HG03575 (cell line): ENCODE results near the gene NUP37.
"Not testable (repeated sequence)": the region's sequence is repeated elsewhere in the genome, so short reads cannot be mapped to it uniquely, and the experiment has no call there.

Source experiments
- ATAC-seq: cut with Tn5 transposase; IDR thresholded peaks from one replicate; pipeline ENCODE4 v1.9.1; 2021; ENCODE audit not compliant: unreplicated experiment, insufficient number of reproducible peaks, low FRiP score; ENCODE audit errors: extremely low read depth

NUP37 gene

GRCh38 chr12:102096855-102097254 lies 23.1 kb downstream of the NUP37 start:
- no peak for ATAC-seq

GRCh38 chr12:102095677-102096263 lies 24.1 kb downstream of the NUP37 start:
- no peak for ATAC-seq

GRCh38 chr12:102093319-102093718 lies 26.6 kb downstream of the NUP37 start:
- no peak for ATAC-seq

- not testable (repeated sequence) for ATAC-seq
Measured at GRCh38 chr12:102089228-102089835, 30.6 kb downstream of the NUP37 start.

GRCh38 chr12:102080842-102081241 lies 39.1 kb downstream of the NUP37 start:
- ATAC-seq: no peak

GRCh38 chr12:102072092-102072491 lies 47.8 kb downstream of the NUP37 start:
- not testable (repeated sequence) for ATAC-seq

- no peak for ATAC-seq
Measured at GRCh38 chr12:102069707-102070106, 50.2 kb downstream of the NUP37 start.

GRCh38 chr12:102067574-102068258 lies 52.2 kb downstream of the NUP37 start:
- no peak for ATAC-seq

- ATAC-seq: no peak
Measured at GRCh38 chr12:102064476-102064875, 55.4 kb downstream of the NUP37 start.

- ATAC-seq: no peak
Measured at GRCh38 chr12:102063069-102063468, 56.8 kb downstream of the NUP37 start.

- no peak for ATAC-seq
Measured at GRCh38 chr12:102062419-102062806, 57.5 kb downstream of the NUP37 start.

- ATAC-seq: peak; percentile 75
Measured at GRCh38 chr12:102061560-102062418, 58.1 kb downstream of the NUP37 start, which contains the start of gene WASHC3. Gene WASHC3, minus strand, starts transcription at chr12:102061991. Its CDS starts 29 bp downstream, at chr12:102061962.

GRCh38 chr12:102061096-102061559 lies 58.8 kb downstream of the NUP37 start:
- ATAC-seq: no peak

GRCh38 chr12:102059343-102059742 lies 60.6 kb downstream of the NUP37 start:
- no peak for ATAC-seq

- ATAC-seq: no peak
Measured at GRCh38 chr12:102054345-102054744, 65.6 kb downstream of the NUP37 start.

- no peak for ATAC-seq
Measured at GRCh38 chr12:102053062-102053349, 66.9 kb downstream of the NUP37 start.

GRCh38 chr12:102052192-102053061 lies 67.5 kb downstream of the NUP37 start:
- no peak for ATAC-seq

GRCh38 chr12:102051431-102051965 lies 68.4 kb downstream of the NUP37 start:
- peak; percentile 55 for ATAC-seq
